GM19099 (cell line): ENCODE results near the gene TSGA10.

ENCODE experiments used
- POLR2A ChIP-seq: IDR thresholded peaks from 3 replicates; pipeline ENCODE4 v1.6.1; 2011; ENCODE audit warnings: low read depth; ENCODE audit not compliant: insufficient read length; ENCODE audit errors: extremely low read depth

TSGA10 gene

GRCh38 chr2:99154643-99155536 is at the start of gene TSGA10, which contains the start of gene LIPT1:
Gene TSGA10 (minus strand): TSS chr2:99154942. CDS start chr2:99109439, 45,503 bp downstream.
Gene LIPT1 (plus strand): TSS chr2:99154967. CDS start chr2:99161958, 6,991 bp downstream.
- TF ChIP-seq POLR2A, result peak; percentile 91

GRCh38 chr2:99201959-99202678 is 47.4 kb upstream of the TSGA10 start:
- TF ChIP-seq POLR2A, result no peak

GRCh38 chr2:99200076-99200800 is 45.5 kb upstream of the TSGA10 start:
- no peak for TF ChIP-seq POLR2A

- TF ChIP-seq POLR2A, result no peak
Measured at GRCh38 chr2:99198103-99198841, 43.5 kb upstream of the TSGA10 start.

- no peak for TF ChIP-seq POLR2A
Measured at GRCh38 chr2:99190548-99190947, 35.8 kb upstream of the TSGA10 start.

GRCh38 chr2:99188357-99188756 is 33.6 kb upstream of the TSGA10 start:
- TF ChIP-seq POLR2A, result no peak

GRCh38 chr2:99187011-99187410 is 32.3 kb upstream of the TSGA10 start:
- no peak for TF ChIP-seq POLR2A

GRCh38 chr2:99184811-99185210 is 30.1 kb upstream of the TSGA10 start:
- TF ChIP-seq POLR2A, result no peak

GRCh38 chr2:99183025-99183424 is 28.3 kb upstream of the TSGA10 start:
- TF ChIP-seq POLR2A, result no peak

GRCh38 chr2:99181624-99182000 is 26.9 kb upstream of the TSGA10 start:
- no peak for TF ChIP-seq POLR2A

GRCh38 chr2:99180755-99181623 is 26.2 kb upstream of the TSGA10 start, which contains the start of the genes MITD1 and MRPL30:
Gene MITD1 (minus strand): TSS chr2:99181058. CDS start chr2:99180981, 77 bp downstream.
Gene MRPL30 (plus strand): TSS chr2:99181184. CDS start chr2:99186204, 5,020 bp downstream.
- TF ChIP-seq POLR2A, result peak; percentile 91

- no peak for TF ChIP-seq POLR2A
Measured at GRCh38 chr2:99171377-99172140, 16.8 kb upstream of the TSGA10 start.

- TF ChIP-seq POLR2A, result no peak
Measured at GRCh38 chr2:99169534-99169933, 14.8 kb upstream of the TSGA10 start.
